ENCODE results near the gene PAQR4.

Gene PAQR4

GRCh38 chr16:2948807-2949704, 20.1 kb upstream of the PAQR4 start:
- no peak overlapping the region for H4K91ac ChIP-seq (ENCODE audit: low read depth, low read length, poor library complexity)
- no peaks in the 10 kb centered on the region for H3K4me1 ChIP-seq (ENCODE audit: control insufficient read depth in 2 of 2, insufficient read depth in 1 of 2, low read depth in 1 of 2, low read length in 2 of 2)
- H3K27ac ChIP-seq (replicated peaks; ENCODE audit: low read length): no peak overlapping the region
- no peaks in the 10 kb centered on the region for H3K79me1 ChIP-seq (ENCODE audit: low read depth, low read length)
- no peak overlapping the region for H4K8ac ChIP-seq (ENCODE audit: low read depth, low read length)
- peak overlapping the region; percentile 34 for H3K23ac ChIP-seq (ENCODE audit: low read depth, low read length, poor library complexity)
- no peak overlapping the region for H3K9ac ChIP-seq (ENCODE audit: low read depth, low read length, poor library complexity)
- no peak overlapping the region for H2BK5ac ChIP-seq (ENCODE audit: low read length)
- H3K4ac ChIP-seq (ENCODE audit: low read length): no peak overlapping the region
- H3K36me3 ChIP-seq (replicated peaks in 1 of 2; ENCODE audit: control insufficient read depth in 2 of 2, insufficient read depth in 2 of 2, low read length in 2 of 2): peaks cover 2 to 26% of the 10 kb centered on the region in 2 donors
- peaks cover 2 to 3% of the 10 kb centered on the region in 2 donors for H3K9me3 ChIP-seq (replicated peaks in 1 of 2; ENCODE audit: control insufficient read depth in 2 of 2, insufficient read depth in 1 of 2, low read depth in 1 of 2, low read length in 2 of 2)
- DNase-seq (ENCODE audit: low spot score): no peak
- H3K27me3 ChIP-seq (ENCODE audit: control insufficient read depth in 3 of 3, insufficient read depth in 3 of 3, low read depth in 1 of 3, low read length in 3 of 3): no peaks in the 10 kb centered on the region
- H3K18ac ChIP-seq (ENCODE audit: low read length): no peak overlapping the region
- H3K4me3 ChIP-seq (ENCODE audit: low read length in 2 of 2): no peak overlapping the region
- no CpG with 5 or more reads among the region's 36 CpGs for WGBS, 2 donors (ENCODE audit: extremely low coverage in 2 of 2, insufficient read length in 2 of 2, insufficient replicate concordance in 1 of 2)
- H2BK12ac ChIP-seq (ENCODE audit: low read length): no peak overlapping the region
- no peak overlapping the region for H2BK15ac ChIP-seq (ENCODE audit: low read length)
- no peak overlapping the region for H2AFZ ChIP-seq (ENCODE audit: low read length)
- no peak overlapping the region for H3K14ac ChIP-seq (ENCODE audit: low read length)
- H3K4me2 ChIP-seq (ENCODE audit: insufficient read depth, low read length, poor library complexity, severe bottlenecking): no peak overlapping the region
- H2AK5ac ChIP-seq (ENCODE audit: low read depth, low read length): no peak overlapping the region
- H2BK120ac ChIP-seq (ENCODE audit: low read depth, low read length): no peak overlapping the region

- H3K4me1 ChIP-seq (ENCODE audit: control insufficient read depth in 2 of 2, insufficient read depth in 1 of 2, low read depth in 1 of 2, low read length in 2 of 2): no peaks in the 10 kb centered on the region
- no peak overlapping the region for H2BK15ac ChIP-seq (ENCODE audit: low read length)
- no peak overlapping the region for H2AFZ ChIP-seq (ENCODE audit: low read length)
- H3K9me3 ChIP-seq (replicated peaks in 1 of 2; ENCODE audit: control insufficient read depth in 2 of 2, insufficient read depth in 1 of 2, low read depth in 1 of 2, low read length in 2 of 2): peaks cover 2 to 3% of the 10 kb centered on the region in 2 donors
- H4K8ac ChIP-seq (ENCODE audit: low read depth, low read length): no peak overlapping the region
- no peak overlapping the region for H2BK5ac ChIP-seq (ENCODE audit: low read length)
- H3K14ac ChIP-seq (ENCODE audit: low read length): peak overlapping the region; percentile 21
- no peak overlapping the region for H3K4me2 ChIP-seq (ENCODE audit: insufficient read depth, low read length, poor library complexity, severe bottlenecking)
- no peak overlapping the region for H3K4ac ChIP-seq (ENCODE audit: low read length)
- H3K18ac ChIP-seq (ENCODE audit: low read length): peak overlapping the region; percentile 31
- WGBS, 2 donors (ENCODE audit: extremely low coverage in 2 of 2, insufficient read length in 2 of 2, insufficient replicate concordance in 1 of 2): no CpG with 5 or more reads among the region's 19 CpGs
- peaks cover 2 to 24% of the 10 kb centered on the region in 2 donors for H3K36me3 ChIP-seq (replicated peaks in 1 of 2; ENCODE audit: control insufficient read depth in 2 of 2, insufficient read depth in 2 of 2, low read length in 2 of 2)
- H4K91ac ChIP-seq (ENCODE audit: low read depth, low read length, poor library complexity): no peak overlapping the region
- no peaks in the 10 kb centered on the region for H3K79me1 ChIP-seq (ENCODE audit: low read depth, low read length)
- no peak overlapping the region for H2AK5ac ChIP-seq (ENCODE audit: low read depth, low read length)
- H2BK12ac ChIP-seq (ENCODE audit: low read length): no peak overlapping the region
- no peak overlapping the region for H2BK120ac ChIP-seq (ENCODE audit: low read depth, low read length)
- H3K27ac ChIP-seq (replicated peaks; ENCODE audit: low read length): no peak overlapping the region
- H3K4me3 ChIP-seq (ENCODE audit: low read length in 2 of 2): no peak overlapping the region
- no peak for DNase-seq (ENCODE audit: low spot score)
- H3K27me3 ChIP-seq (ENCODE audit: control insufficient read depth in 3 of 3, insufficient read depth in 3 of 3, low read depth in 1 of 3, low read length in 3 of 3): no peaks in the 10 kb centered on the region
- peak overlapping the region; percentile 44 for H3K9ac ChIP-seq (ENCODE audit: low read depth, low read length, poor library complexity)
- H3K23ac ChIP-seq (ENCODE audit: low read depth, low read length, poor library complexity): peak overlapping the region; percentile 55
Measured at GRCh38 chr16:2949705-2950352, 19.3 kb upstream of the PAQR4 start.

GRCh38 chr16:2950353-2950724, 18.8 kb upstream of the PAQR4 start:
- no peaks in the 10 kb centered on the region for H3K27me3 ChIP-seq (ENCODE audit: control insufficient read depth in 3 of 3, insufficient read depth in 3 of 3, low read depth in 1 of 3, low read length in 3 of 3)
- no peak overlapping the region for H2BK5ac ChIP-seq (ENCODE audit: low read length)
- WGBS, 2 donors (ENCODE audit: extremely low coverage in 2 of 2, insufficient read length in 2 of 2, insufficient replicate concordance in 1 of 2): no CpG with 5 or more reads among the region's 13 CpGs
- H3K9me3 ChIP-seq (replicated peaks in 1 of 2; ENCODE audit: control insufficient read depth in 2 of 2, insufficient read depth in 1 of 2, low read depth in 1 of 2, low read length in 2 of 2): peaks cover 2 to 3% of the 10 kb centered on the region in 2 donors
- H4K8ac ChIP-seq (ENCODE audit: low read depth, low read length): no peak overlapping the region
- no peak overlapping the region for H2AFZ ChIP-seq (ENCODE audit: low read length)
- H3K36me3 ChIP-seq (replicated peaks in 1 of 2; ENCODE audit: control insufficient read depth in 2 of 2, insufficient read depth in 2 of 2, low read length in 2 of 2): peaks cover 2 to 24% of the 10 kb centered on the region in 2 donors
- H3K9ac ChIP-seq (ENCODE audit: low read depth, low read length, poor library complexity): no peak overlapping the region
- H3K27ac ChIP-seq (replicated peaks; ENCODE audit: low read length): no peak overlapping the region
- H3K14ac ChIP-seq (ENCODE audit: low read length): no peak overlapping the region
- DNase-seq (ENCODE audit: low spot score): no peak
- no peak overlapping the region for H2AK5ac ChIP-seq (ENCODE audit: low read depth, low read length)
- H3K4me1 ChIP-seq (ENCODE audit: control insufficient read depth in 2 of 2, insufficient read depth in 1 of 2, low read depth in 1 of 2, low read length in 2 of 2): peaks cover 0 to 2% of the 10 kb centered on the region in 2 donors
- no peak overlapping the region for H2BK120ac ChIP-seq (ENCODE audit: low read depth, low read length)
- no peak overlapping the region for H2BK15ac ChIP-seq (ENCODE audit: low read length)
- H4K91ac ChIP-seq (ENCODE audit: low read depth, low read length, poor library complexity): no peak overlapping the region
- H3K4me3 ChIP-seq (ENCODE audit: low read length in 2 of 2): no peak overlapping the region
- no peak overlapping the region for H2BK12ac ChIP-seq (ENCODE audit: low read length)
- H3K4me2 ChIP-seq (ENCODE audit: insufficient read depth, low read length, poor library complexity, severe bottlenecking): no peak overlapping the region
- peak overlapping the region; percentile 55 for H3K23ac ChIP-seq (ENCODE audit: low read depth, low read length, poor library complexity)
- H3K18ac ChIP-seq (ENCODE audit: low read length): no peak overlapping the region
- no peaks in the 10 kb centered on the region for H3K79me1 ChIP-seq (ENCODE audit: low read depth, low read length)
- H3K4ac ChIP-seq (ENCODE audit: low read length): no peak overlapping the region

- no peak overlapping the region for H3K4me3 ChIP-seq (ENCODE audit: low read length in 2 of 2)
- no peak overlapping the region for H3K4ac ChIP-seq (ENCODE audit: low read length)
- no peak overlapping the region for H4K91ac ChIP-seq (ENCODE audit: low read depth, low read length, poor library complexity)
- H3K36me3 ChIP-seq (replicated peaks in 1 of 2; ENCODE audit: control insufficient read depth in 2 of 2, insufficient read depth in 2 of 2, low read length in 2 of 2): peaks cover 2 to 24% of the 10 kb centered on the region in 2 donors
- no peak for DNase-seq (ENCODE audit: low spot score)
- H2AFZ ChIP-seq (ENCODE audit: low read length): no peak overlapping the region
- H3K4me1 ChIP-seq (ENCODE audit: control insufficient read depth in 2 of 2, insufficient read depth in 1 of 2, low read depth in 1 of 2, low read length in 2 of 2): peaks cover 0 to 2% of the 10 kb centered on the region in 2 donors
- no peak overlapping the region for H3K14ac ChIP-seq (ENCODE audit: low read length)
- H2AK5ac ChIP-seq (ENCODE audit: low read depth, low read length): no peak overlapping the region
- H4K8ac ChIP-seq (ENCODE audit: low read depth, low read length): no peak overlapping the region
- H2BK120ac ChIP-seq (ENCODE audit: low read depth, low read length): no peak overlapping the region
- no peaks in the 10 kb centered on the region for H3K79me1 ChIP-seq (ENCODE audit: low read depth, low read length)
- no peaks in the 10 kb centered on the region for H3K27me3 ChIP-seq (ENCODE audit: control insufficient read depth in 3 of 3, insufficient read depth in 3 of 3, low read depth in 1 of 3, low read length in 3 of 3)
- no peak overlapping the region for H2BK5ac ChIP-seq (ENCODE audit: low read length)
- no peak overlapping the region for H3K9ac ChIP-seq (ENCODE audit: low read depth, low read length, poor library complexity)
- no peak overlapping the region for H3K4me2 ChIP-seq (ENCODE audit: insufficient read depth, low read length, poor library complexity, severe bottlenecking)
- peaks cover 2 to 3% of the 10 kb centered on the region in 2 donors for H3K9me3 ChIP-seq (replicated peaks in 1 of 2; ENCODE audit: control insufficient read depth in 2 of 2, insufficient read depth in 1 of 2, low read depth in 1 of 2, low read length in 2 of 2)
- H2BK12ac ChIP-seq (ENCODE audit: low read length): no peak overlapping the region
- no CpG with 5 or more reads among the region's 16 CpGs for WGBS, 2 donors (ENCODE audit: extremely low coverage in 2 of 2, insufficient read length in 2 of 2, insufficient replicate concordance in 1 of 2)
- H3K23ac ChIP-seq (ENCODE audit: low read depth, low read length, poor library complexity): no peak overlapping the region
- H3K18ac ChIP-seq (ENCODE audit: low read length): no peak overlapping the region
- no peak overlapping the region for H2BK15ac ChIP-seq (ENCODE audit: low read length)
- no peak overlapping the region for H3K27ac ChIP-seq (replicated peaks; ENCODE audit: low read length)
Measured at GRCh38 chr16:2950773-2951172, 18.4 kb upstream of the PAQR4 start.
